CD14-positive monocyte (primary cell): ENCODE data around the gene EN2. TPM values are rescaled to one million over a fixed set of nuclear protein-coding genes. Genes with fewer than 3 reads are reported as not detected.

Source experiments
- DNase-seq, 3 donors: peaks; one replicate each; pipeline ENCODE4 v3.0.0-alpha.2; 2011 to 2022
- H2AFZ ChIP-seq: 2 replicates; pipeline ENCODE4 v1.6.0; 2012; ENCODE audit warnings: mild to moderate bottlenecking, low read depth, low read length, inconsistent platforms; ENCODE audit not compliant: insufficient read depth, poor library complexity, severe bottlenecking
- H3K27ac ChIP-seq, 2 donors: 1 replicate in 1 of 2; 2 replicates in 1 of 2; pipeline ENCODE4 v1.5.1; 2012 to 2013; ENCODE audit warnings: low read length in 2 of 2, control low read depth in 1 of 2, inconsistent platforms in 1 of 2, low read depth in 1 of 2, mild to moderate bottlenecking in 1 of 2
- H3K27me3 ChIP-seq, 2 donors: one replicate each; pipeline versions ENCODE4 v1.6.0 to v1.6.1; 2011 to 2013; ENCODE audit warnings: low read length in 2 of 2; ENCODE audit not compliant: control insufficient read depth in 2 of 2, insufficient read depth in 2 of 2
- H3K36me3 ChIP-seq, 2 donors: replicated peaks in 1 of 2; 1 replicate in 1 of 2; 2 replicates in 1 of 2; pipeline versions ENCODE4 v1.5.1 to v1.6.1; 2012 to 2013; ENCODE audit warnings: low read length in 2 of 2, control low read depth in 1 of 2, inconsistent platforms in 1 of 2, mild to moderate bottlenecking in 1 of 2; ENCODE audit not compliant: insufficient read depth in 2 of 2, control insufficient read depth in 1 of 2
- H3K4me1 ChIP-seq, 2 donors: 1 replicate in 1 of 2; 2 replicates in 1 of 2; pipeline versions ENCODE4 v1.5.1 to v1.6.1; 2012 to 2013; ENCODE audit warnings: low read length in 2 of 2, control low read depth in 1 of 2, inconsistent platforms in 1 of 2, mild to moderate bottlenecking in 1 of 2, moderate library complexity in 1 of 2; ENCODE audit not compliant: insufficient read depth in 2 of 2, control insufficient read depth in 1 of 2
- H3K4me2 ChIP-seq: replicated peaks from 2 replicates; pipeline ENCODE3; 2012; ENCODE audit warnings: low read length, moderate library complexity, mild to moderate bottlenecking; ENCODE audit not compliant: poor library complexity, severe bottlenecking; ENCODE audit errors: extremely low read depth
- H3K4me3 ChIP-seq, 3 experiments: fragments of 200-600 bp in 1 of 3; sonication (generic) in 1 of 3; replicated peaks in 1 of 3; 1 replicate in 2 of 3; 2 replicates in 1 of 3; pipeline ENCODE4 v1.5.1; 2011 to 2013; ENCODE audit warnings: low read length in 3 of 3, mild to moderate bottlenecking in 3 of 3, control low read depth in 2 of 3, low read depth in 2 of 3, inconsistent platforms in 1 of 3, moderate library complexity in 1 of 3
- H3K79me2 ChIP-seq: 2 replicates; pipeline ENCODE4 v1.6.0; 2012; ENCODE audit warnings: mild to moderate bottlenecking, control low read depth, inconsistent platforms, low read length, moderate library complexity; ENCODE audit not compliant: insufficient read depth
- H3K9ac ChIP-seq: 2 replicates; pipeline ENCODE4 v1.6.0; 2017; ENCODE audit warnings: low read length, mild to moderate bottlenecking; ENCODE audit not compliant: insufficient read depth, poor library complexity, severe bottlenecking
- H3K9me3 ChIP-seq, 2 donors: replicated peaks in 1 of 2; 1 replicate in 1 of 2; 2 replicates in 1 of 2; pipeline versions ENCODE4 v1.5.1 to v1.6.1; 2012 to 2013; ENCODE audit warnings: low read length in 2 of 2, control low read depth in 1 of 2; ENCODE audit not compliant: control insufficient read depth in 1 of 2, insufficient read depth in 1 of 2
- H4K20me1 ChIP-seq: 2 replicates; pipeline ENCODE4 v1.6.0; 2012; ENCODE audit warnings: mild to moderate bottlenecking, low read length, control low read depth, moderate library complexity; ENCODE audit not compliant: insufficient read depth
- H3K27ac Mint-ChIP-seq, 7 donors: one replicate each; pipeline ENCODE4 v1.8.0; 2020; ENCODE audit warnings: mild to moderate bottlenecking in 7 of 7, mixed read lengths in 7 of 7, moderate library complexity in 6 of 7, inconsistent platforms in 2 of 7
- H3K27me3 Mint-ChIP-seq, 3 donors: one replicate each; pipeline ENCODE4 v1.8.0; 2021 to 2022; ENCODE audit warnings: low read depth in 3 of 3, mild to moderate bottlenecking in 3 of 3, mixed read lengths in 3 of 3, moderate library complexity in 3 of 3, inconsistent platforms in 1 of 3
- H3K36me3 Mint-ChIP-seq, 2 donors: one replicate each; pipeline ENCODE4 v1.8.0; 2020; ENCODE audit warnings: mixed read lengths in 2 of 2, inconsistent platforms in 1 of 2, mild to moderate bottlenecking in 1 of 2
- H3K4me1 Mint-ChIP-seq: one replicate; pipeline ENCODE4 v1.8.0; 2020; ENCODE audit warnings: mild to moderate bottlenecking, mixed read lengths
- H3K4me3 Mint-ChIP-seq, 2 donors: one replicate each; pipeline ENCODE4 v1.8.0; 2020; ENCODE audit warnings: mild to moderate bottlenecking in 2 of 2, mixed read lengths in 2 of 2, moderate library complexity in 1 of 2
- H3K9me3 Mint-ChIP-seq, 7 donors: one replicate each; pipeline ENCODE4 v1.8.0; 2020 to 2022; ENCODE audit warnings: mixed read lengths in 7 of 7, mild to moderate bottlenecking in 6 of 7, moderate library complexity in 6 of 7, inconsistent platforms in 2 of 7
- CTCF ChIP-seq: fragments of 200-600 bp; IDR thresholded peaks from one replicate; pipeline ENCODE4 v1.8.0; 2022; ENCODE audit warnings: antibody characterized with exemption, mild to moderate bottlenecking
- WGBS: methylation state at CpG from one replicate; pipeline ENCODE4 v1.1.5; 2013; ENCODE audit warnings: missing lambda C conversion rate; ENCODE audit not compliant: insufficient coverage; 5-methylcytosine and 5-hydroxymethylcytosine counted together
- intact Hi-C, 2 donors: fragments of 100-400 bp; cut with micrococcal nuclease; formaldehyde crosslinking; loops; one replicate each; pipeline versions ENCODE4 v1.15.0 to v1.15.1; 2023
- polyA plus RNA-seq, 3 donors: library from polyadenylated mRNA; depleted of rRNA in 1 of 3; unstranded in 2 of 3; stranded (reverse) in 1 of 3; fragments of 300-500 nt in 2 of 3; fragments of >200 nt in 1 of 3; fragmentation: Illumina TruSeq in 2 of 3; gene quantifications; 1 replicate in 2 of 3; 2 replicates in 1 of 3; pipeline ENCODE4 v1.2.3, GENCODE V29; 2012 to 2021

Gene EN2
- polyA plus RNA-seq, 3 donors, result not detected

- 18% methylated on average over 2 of the region's 8 CpGs for WGBS
These were observed 12.2 kb downstream of the EN2 start for GRCh38 chr7:155470186-155470487.

GRCh38 chr7:155470686-155471638 lies 13.0 kb downstream of the EN2 start:
- Histone ChIP-seq H3K36me3 (no peaks in the 10 kb centered on the region), H4K20me1 (no peaks in the 10 kb centered on the region), H3K9me3 (peaks cover 6 to 63% of the 10 kb centered on the region in 2 donors), H3K4me2 (no peak overlapping the region), H3K4me1 (peaks cover 0 to 8% of the 10 kb centered on the region in 2 donors), H2AFZ (no peak overlapping the region), H3K27me3 (peaks cover 81 to 100% of the 10 kb centered on the region in 2 donors), H3K79me2 (no peaks in the 10 kb centered on the region), H3K27ac (no peak overlapping the region), H3K4me3 (no peak overlapping the region), H3K9ac (no peak overlapping the region)
- H3K4me1 Mint-ChIP-seq, result peaks cover 7% of the 10 kb centered on the region
- no peak for DNase-seq
- peaks cover 94 to 99% (median 95%) of the 10 kb centered on the region in 3 donors for H3K27me3 Mint-ChIP-seq
- no peak overlapping the region for H3K27ac Mint-ChIP-seq
- peaks cover 0 to 36% (median 15%) of the 10 kb centered on the region in 7 donors for H3K9me3 Mint-ChIP-seq
- no peaks in the 10 kb centered on the region for H3K36me3 Mint-ChIP-seq
- TF ChIP-seq CTCF, result no peak
- intact Hi-C loops, result no loop called here
- peak overlapping the region in 1 of 2 donors; percentile 79 for H3K4me3 Mint-ChIP-seq
- WGBS, result 14% methylated on average over 5 of the region's 24 CpGs

More at GRCh38 chr7:155470186-155470487, 12.2 kb downstream of the EN2 start:
- Histone ChIP-seq H3K79me2 (no peaks in the 10 kb centered on the region), H3K9ac (no peak overlapping the region), H3K4me3 (no peak overlapping the region), H3K27me3 (peaks cover 82 to 100% of the 10 kb centered on the region in 2 donors), H3K27ac (no peak overlapping the region), H3K36me3 (no peaks in the 10 kb centered on the region), H3K9me3 (peaks cover 0 to 63% of the 10 kb centered on the region in 2 donors), H3K4me1 (peaks cover 0 to 8% of the 10 kb centered on the region in 2 donors), H4K20me1 (no peaks in the 10 kb centered on the region), H3K4me2 (no peak overlapping the region), H2AFZ (no peak overlapping the region)
- Mint-ChIP-seq H3K36me3 (peaks cover 0 to under 1% of the 10 kb centered on the region in 2 donors), H3K27ac (no peak overlapping the region), H3K4me3 (peak overlapping the region in 1 of 2 donors; percentile 79), H3K4me1 (peaks cover 8% of the 10 kb centered on the region), H3K27me3 (peaks cover 96 to 99% (median 99%) of the 10 kb centered on the region in 3 donors), H3K9me3 (peaks cover 0 to 37% (median 8%) of the 10 kb centered on the region in 7 donors)
- DNase-seq, result no peak
- no peak for TF ChIP-seq CTCF
- intact Hi-C loops, result no loop called here
